HG03064 (cell line): ENCODE measurements around the gene NBPF4.
"Not testable (repeated sequence)": the region's sequence is repeated elsewhere in the genome, so short reads cannot be mapped to it uniquely, and the experiment has no call there.

Experiments
- ATAC-seq: cut with Tn5 transposase; IDR thresholded peaks from one replicate; pipeline ENCODE4 v1.9.1; 2021; ENCODE audit warnings: low read depth; ENCODE audit not compliant: unreplicated experiment

NBPF4 gene

DNA sequence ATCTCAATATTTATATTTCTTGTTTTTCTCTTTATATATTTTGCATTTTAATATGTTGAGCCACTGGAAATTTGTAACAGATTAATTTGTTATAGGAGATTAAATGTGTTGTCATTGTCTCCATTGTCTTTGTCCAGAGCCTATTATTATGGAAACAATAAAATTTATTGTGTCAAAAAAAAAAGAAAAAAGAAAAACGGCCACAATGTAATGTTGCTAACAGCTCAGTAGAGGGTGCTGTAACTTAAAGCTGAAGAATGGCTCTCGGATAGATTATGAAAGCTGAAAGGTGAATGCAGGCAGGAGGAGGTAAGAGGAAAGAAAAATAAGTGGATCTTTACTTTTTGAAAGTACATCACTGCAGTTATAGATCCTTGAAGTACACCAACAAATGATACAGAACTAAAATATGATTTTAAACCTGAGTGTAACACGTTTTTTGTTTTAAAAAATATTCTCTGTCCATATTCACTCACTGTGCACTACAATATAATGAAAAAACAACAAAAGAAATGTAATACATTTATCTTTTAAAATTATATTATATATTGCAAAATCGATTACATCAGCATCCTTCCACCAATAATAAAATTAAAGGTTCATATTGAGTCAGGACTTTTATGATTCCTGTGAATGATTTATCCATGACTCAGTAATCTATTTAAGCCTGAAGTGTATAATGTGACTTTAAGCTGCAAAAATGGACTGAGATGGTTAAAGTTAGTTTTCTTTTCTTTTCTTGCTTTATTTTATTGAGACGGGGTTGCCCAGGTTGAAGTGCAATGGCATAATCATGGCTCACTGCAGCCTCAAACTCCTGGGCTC lies 29.0 kb downstream of the NBPF4 start:
- not testable (repeated sequence) for ATAC-seq

GRCh38 chr1:108211014-108211413 lies 32.9 kb downstream of the NBPF4 start:
- no peak for ATAC-seq

- no peak for ATAC-seq
Observed at GRCh38 chr1:108209456-108210108, 34.3 kb downstream of the NBPF4 start.

DNA sequence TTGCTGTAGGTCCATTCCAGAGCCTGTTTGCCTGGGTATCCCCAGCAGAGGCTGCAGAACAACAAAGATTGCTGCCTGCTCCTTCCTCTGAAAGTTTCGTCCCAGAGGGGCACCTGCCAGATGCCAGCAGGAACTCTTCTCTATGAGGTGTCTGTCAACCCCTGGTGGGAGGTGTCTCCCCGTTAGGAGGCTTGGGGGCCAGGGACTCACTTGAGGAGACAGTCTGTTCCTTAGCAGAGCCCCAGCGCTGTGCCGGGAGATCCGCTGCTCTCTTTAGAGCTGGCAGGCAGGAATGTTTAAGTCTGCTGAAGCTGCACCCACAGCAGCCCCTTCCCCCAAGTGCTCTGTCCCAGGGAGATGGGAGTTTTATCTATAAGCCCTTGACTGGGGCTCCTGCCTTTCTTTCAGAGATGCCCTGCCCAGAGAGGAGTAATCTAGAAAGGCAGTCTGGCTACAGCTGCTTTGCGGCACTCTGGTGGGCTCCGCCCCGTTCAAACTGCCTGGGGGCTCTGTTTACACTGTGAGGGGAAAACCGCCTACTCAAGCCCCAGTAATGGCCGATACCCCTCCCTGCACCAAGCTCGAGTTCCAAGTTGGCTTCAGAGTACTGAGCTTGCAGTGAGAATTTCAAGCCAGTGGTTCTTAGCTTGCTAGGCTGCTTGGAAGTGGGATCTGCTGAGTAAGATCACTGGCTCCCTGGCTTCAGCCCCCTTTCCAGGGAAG lies 35.0 kb downstream of the NBPF4 start:
- ATAC-seq, result no peak

- not testable (repeated sequence) for ATAC-seq
Observed at GRCh38 chr1:108203582-108203981, 40.3 kb downstream of the NBPF4 start.

- no peak for ATAC-seq
Observed at GRCh38 chr1:108201687-108202086, 42.2 kb downstream of the NBPF4 start.

GRCh38 chr1:108200687-108201051 lies 43.2 kb downstream of the NBPF4 start:
- ATAC-seq, result peak; percentile 15

- peak; percentile 65 for ATAC-seq
Observed at GRCh38 chr1:108199781-108200686, 43.8 kb downstream of the NBPF4 start, which contains the start of gene SLC25A24. Gene SLC25A24 (minus strand): TSS chr1:108200343. CDS start chr1:108200138, 205 bp downstream.

DNA sequence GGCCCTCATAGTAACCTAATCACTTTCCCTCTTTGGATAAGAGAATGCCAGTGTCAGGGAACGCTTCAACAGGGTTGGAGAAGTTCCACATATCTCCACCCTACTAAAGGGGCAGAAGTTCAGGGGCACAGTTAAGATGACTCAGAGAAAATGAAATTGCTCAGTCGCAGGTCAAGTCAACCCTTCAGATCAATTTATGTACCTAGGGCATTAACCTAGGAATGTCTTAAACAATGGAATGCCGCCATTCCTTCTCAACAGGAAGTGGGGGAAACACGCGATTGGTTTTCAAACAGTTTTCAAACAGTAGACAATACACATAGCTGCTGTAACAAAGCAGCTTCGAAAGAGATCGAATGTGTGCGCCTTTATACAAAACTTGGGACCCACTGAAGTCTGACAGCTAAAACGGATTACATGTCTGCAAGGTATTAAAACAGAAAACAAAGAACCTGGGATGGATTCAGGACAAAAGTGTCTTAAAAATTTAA lies 44.6 kb downstream of the NBPF4 start:
- ATAC-seq, result no peak

DNA sequence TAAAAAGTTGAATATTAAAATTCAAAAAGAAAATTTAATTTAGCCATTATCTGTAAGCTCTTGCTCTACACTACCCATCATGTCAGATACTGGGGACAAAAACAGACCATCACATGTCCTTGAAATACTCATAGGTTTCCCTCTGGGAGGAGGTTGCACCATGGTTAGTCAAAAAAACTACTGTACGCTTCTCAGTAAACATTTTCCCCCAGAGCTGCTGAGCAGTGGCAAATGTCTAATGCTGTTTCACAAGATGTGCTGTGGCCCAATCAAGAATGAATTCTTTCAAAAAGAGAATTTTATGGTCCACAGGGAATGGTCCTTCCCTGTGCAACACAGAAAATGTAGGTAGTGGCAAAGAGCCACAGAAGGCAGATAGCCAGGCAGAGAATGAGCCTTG lies 49.8 kb downstream of the NBPF4 start:
- no peak for ATAC-seq

DNA sequence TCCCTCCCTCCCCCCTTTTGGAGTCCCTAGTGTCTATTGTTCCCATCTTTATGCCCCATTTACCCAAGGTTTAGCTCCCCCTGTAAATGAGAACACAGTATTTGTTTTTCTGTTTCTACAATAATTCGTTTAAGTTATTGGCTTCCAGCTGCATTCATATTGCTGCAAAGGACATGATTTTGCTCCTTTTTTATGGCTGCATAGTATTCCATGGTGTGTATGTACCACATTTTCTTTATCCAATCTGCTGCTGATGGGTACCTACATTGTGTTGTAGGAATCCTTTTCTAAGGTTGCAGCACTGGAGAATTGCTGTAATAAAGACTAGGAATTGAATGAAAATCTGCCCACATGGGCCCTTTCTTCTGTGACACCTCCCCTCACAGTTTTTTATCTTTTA lies 50.5 kb downstream of the NBPF4 start:
- ATAC-seq, result no peak

DNA sequence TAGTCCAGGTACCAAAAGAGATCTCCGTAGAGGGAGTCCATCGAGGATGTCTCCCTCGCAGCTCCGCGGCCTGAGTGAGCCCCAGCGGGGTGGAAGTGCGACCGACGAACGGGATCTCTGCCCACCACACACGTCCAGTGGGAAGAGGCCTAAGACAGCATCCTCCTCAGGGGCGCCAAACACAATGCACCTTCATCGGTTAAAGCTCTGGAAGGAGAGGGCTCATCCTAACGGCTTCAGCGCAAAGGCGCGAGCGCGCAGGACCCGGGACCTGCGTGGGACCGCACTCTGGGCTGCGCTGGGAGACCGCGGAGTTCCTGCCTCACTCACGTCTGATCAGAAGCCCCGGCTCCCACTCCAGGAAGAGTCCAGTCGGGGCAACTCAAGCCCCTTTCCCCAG lies 51.3 kb downstream of the NBPF4 start:
- ATAC-seq, result no peak

GRCh38 chr1:108190686-108191416 lies 53.0 kb downstream of the NBPF4 start:
- no peak for ATAC-seq

GRCh38 chr1:108190001-108190634 lies 53.8 kb downstream of the NBPF4 start:
- ATAC-seq, result no peak

DNA sequence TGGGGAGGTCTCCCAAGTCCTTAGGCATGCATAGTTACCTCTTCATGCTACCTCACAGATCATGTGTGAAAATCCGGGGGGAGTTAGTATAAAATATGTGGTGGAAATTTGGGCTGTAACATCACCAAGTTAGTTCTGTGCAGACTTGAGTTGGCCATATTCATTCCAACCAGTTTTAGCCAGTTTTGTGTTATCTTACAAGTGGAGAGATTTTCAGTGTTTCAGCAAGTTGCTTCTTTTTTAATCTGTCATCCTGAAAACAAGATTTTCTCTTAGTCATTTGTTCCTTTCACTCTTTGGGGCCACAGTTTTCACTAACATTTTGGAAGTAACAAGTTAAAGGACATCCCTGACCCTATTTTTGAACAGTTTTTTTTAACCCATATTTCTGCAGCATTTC lies 55.1 kb downstream of the NBPF4 start:
- no peak for ATAC-seq

DNA sequence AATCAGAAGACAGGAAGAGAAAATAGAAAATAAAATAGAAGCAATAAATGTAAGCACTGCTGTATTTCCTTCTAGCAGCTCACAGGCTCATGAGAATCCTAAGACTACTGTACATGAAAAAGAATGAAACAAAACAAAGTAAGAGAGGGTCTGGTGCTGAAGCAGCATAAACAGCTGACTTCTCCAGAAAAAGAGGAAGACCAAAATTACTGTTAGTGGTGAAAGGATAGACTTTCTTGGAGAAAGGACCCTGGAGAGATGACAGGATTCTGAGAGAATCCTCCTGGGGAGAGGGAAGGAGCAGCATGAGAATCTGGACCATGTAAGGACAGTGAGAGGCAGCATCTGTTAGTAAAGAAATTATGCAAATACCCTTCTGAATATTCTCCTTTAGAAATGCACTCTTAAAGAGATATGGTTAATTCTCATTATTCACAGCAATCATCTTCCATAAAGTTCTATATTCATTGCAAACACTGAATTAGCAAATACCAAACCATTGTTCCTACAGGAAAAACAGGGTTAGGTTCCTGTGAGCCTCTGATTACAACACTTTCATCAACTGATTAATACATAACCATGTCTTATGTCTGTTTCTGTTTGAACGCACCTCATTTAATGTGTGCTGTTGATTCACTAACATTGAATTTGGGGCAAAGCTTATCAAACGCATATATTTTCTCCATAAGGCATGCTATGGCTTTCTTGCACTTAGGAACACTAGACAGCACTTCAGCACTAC lies 60.7 kb downstream of the NBPF4 start:
- no peak for ATAC-seq

GRCh38 chr1:108179018-108179417 lies 64.9 kb downstream of the NBPF4 start:
- no peak for ATAC-seq
